ENCODE measurements around the gene MLF2. TPM values are rescaled to one million over a fixed set of nuclear protein-coding genes. Genes with fewer than 3 reads are reported as not detected.

MLF2 gene
- total and polyA plus RNA-seq, 2 of the 13 experiments (the other 11 are each of a cell fraction or from before 2014, with no cell fraction given): 88.1 to 167 TPM

GRCh38 chr12:6779708-6780432, 26.9 kb upstream of the MLF2 start (continued):
- TF ChIP-seq ZBTB40 (IDR thresholded peaks at IDR 0.05): no peak
- peak; percentile 57; the same call in 1 of the 2 replicates for TF ChIP-seq ZBTB40 (CRISPR knock-in tag; IDR thresholded peaks at IDR 0.05)
- no peak for TF ChIP-seq KLF12 (CRISPR knock-in tag; IDR thresholded peaks at IDR 0.05; ENCODE audit: borderline replicate concordance)
- TF ChIP-seq FOXC1 (CRISPR knock-in tag; IDR thresholded peaks at IDR 0.05; ENCODE audit: borderline replicate concordance): no peak
- TF ChIP-seq HNF4G (IDR thresholded peaks at IDR 0.05; ENCODE audit: borderline replicate concordance, low read depth, low read length): peak; percentile 89
- TF ChIP-seq HNF4G (CRISPR knock-in tag; IDR thresholded peaks at IDR 0.05; ENCODE audit: borderline replicate concordance, low read depth): 0 out of 2 replicates have a peak, but pooled peaks have one; percentile 38
- TF ChIP-seq ZNF564 (CRISPR knock-in tag; IDR thresholded peaks at IDR 0.05): no peak
- no peak for TF ChIP-seq ZHX2 (IDR thresholded peaks at IDR 0.05; ENCODE audit: low read depth)
- TF ChIP-seq ZHX2 (CRISPR knock-in tag; IDR thresholded peaks at IDR 0.05; ENCODE audit: borderline replicate concordance): no peak
- TF ChIP-seq FOXM1 (CRISPR knock-in tag; IDR thresholded peaks at IDR 0.05): no peak
- TF ChIP-seq SAFB2 (CRISPR knock-in tag; IDR thresholded peaks at IDR 0.05; ENCODE audit: borderline replicate concordance, low read depth): no peak
- peak; percentile 15 for TF ChIP-seq XRCC5 (optimal IDR thresholded peaks at IDR 0.05; ENCODE audit: low read length)
- no peak for TF ChIP-seq CCDC6 (CRISPR knock-in tag; IDR thresholded peaks at IDR 0.05)
- no peak for TF ChIP-seq ZNF446 (CRISPR knock-in tag; IDR thresholded peaks at IDR 0.05)
